GM18909 (cell line): ENCODE data around the gene NR2C2AP.

ENCODE experiments used
- ATAC-seq: cut with Tn5 transposase; IDR thresholded peaks from one replicate; pipeline ENCODE4 v1.9.1; 2021; ENCODE audit warnings: mild to moderate bottlenecking; ENCODE audit not compliant: unreplicated experiment, poor library complexity

The NR2C2AP gene

GRCh38 chr19:19155495-19156219, 47.6 kb downstream of the NR2C2AP start:
- ATAC-seq: peak; percentile 77

DNA sequence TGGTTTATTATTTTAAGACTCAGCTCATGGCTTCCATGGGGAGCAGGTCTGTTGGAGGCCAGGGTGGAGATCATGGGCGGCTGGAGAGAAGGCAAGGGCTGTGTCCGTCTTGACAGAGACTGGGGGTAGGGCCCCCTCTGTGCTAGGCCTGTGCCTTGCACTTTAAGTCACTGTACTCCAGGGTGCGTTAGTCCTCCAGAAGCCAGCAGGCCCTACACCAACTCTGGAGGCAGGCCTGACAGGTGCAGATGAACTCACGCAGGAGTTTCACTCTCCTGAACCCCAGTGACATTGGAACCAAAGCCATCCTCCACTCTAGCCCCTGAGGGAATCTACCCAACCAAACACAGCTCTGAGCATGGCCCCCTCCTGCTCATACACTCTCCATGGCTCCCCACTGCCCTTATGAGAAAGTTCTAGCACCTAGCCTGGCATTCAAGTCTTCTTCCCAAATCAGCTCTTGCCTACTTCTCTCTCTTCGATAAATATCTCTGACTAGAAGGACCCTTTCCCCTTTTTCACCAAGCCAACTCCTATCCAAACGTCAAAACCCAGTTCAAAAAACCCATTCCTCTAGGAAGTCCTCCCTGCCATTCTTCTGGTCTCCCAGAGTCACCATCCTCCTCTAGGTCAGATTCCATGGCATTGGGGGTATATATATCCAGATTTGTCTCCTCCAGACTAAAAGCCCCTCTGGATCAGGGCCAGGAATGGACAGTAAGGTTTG, 48.3 kb downstream of the NR2C2AP start:
- no peak for ATAC-seq

GRCh38 chr19:19152668-19153384, 50.4 kb downstream of the NR2C2AP start:
- no peak for ATAC-seq

DNA sequence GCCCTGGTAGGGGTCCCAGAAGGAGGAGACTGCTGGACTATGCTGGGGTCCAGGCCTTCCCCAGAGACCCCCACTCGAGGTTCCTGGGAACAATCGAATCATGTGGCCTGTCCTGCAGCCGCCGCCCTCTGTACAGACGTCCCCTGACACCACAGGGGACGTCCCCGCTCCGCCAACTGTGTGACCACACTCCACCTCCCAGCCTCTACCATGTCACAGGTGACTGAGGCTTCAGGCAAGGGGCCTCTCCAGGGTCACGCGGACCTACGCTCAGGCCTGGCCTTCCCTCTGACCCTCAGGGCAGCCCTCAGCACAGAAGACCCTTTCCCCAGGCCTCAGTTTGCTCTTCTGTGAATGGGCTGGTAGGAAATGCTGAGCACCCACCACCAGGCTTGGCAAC, 51.8 kb downstream of the NR2C2AP start:
- peak; percentile 43 for ATAC-seq
